Activated B cell treated with CpG ODN at 0.5 μM for 24 hours (primary cell): ENCODE results near the gene LRRC27. TPM values are rescaled to one million over a fixed set of nuclear protein-coding genes. Genes with fewer than 3 reads are reported as not detected.

Experiments used
- ATAC-seq: fragments of 200-7000 bp; cut with Tn5 transposase; one replicate; pipeline ENCODE4 v1.10.0; 2021; ENCODE audit warnings: low read depth, mild to moderate bottlenecking, moderate library complexity
- CTCF ChIA-PET: fragments of 350-600 bp; sonication (Branson Sonifier 250); formaldehyde crosslinking; loops from one replicate; lab custom pipeline; 2021; ENCODE audit warnings: antibody characterized with exemption; lab: Charles Lee
- POLR2A ChIA-PET: fragments of 350-600 bp; sonication (Branson Sonifier 250); formaldehyde crosslinking; loops from one replicate; lab custom pipeline; 2021; ENCODE audit warnings: antibody characterized with exemption; lab: Charles Lee
- DNase-seq: peaks from one replicate; pipeline ENCODE4 v3.0.0; 2022
- H3K27ac Mint-ChIP-seq: one replicate; pipeline ENCODE4 v1.8.0; 2020; ENCODE audit warnings: mixed read lengths
- H3K27me3 Mint-ChIP-seq: one replicate; pipeline ENCODE4 v1.8.0; 2021; ENCODE audit warnings: mixed read lengths
- H3K36me3 Mint-ChIP-seq: one replicate; pipeline ENCODE4 v1.8.0; 2021; ENCODE audit warnings: low read depth, mixed read lengths
- H3K4me1 Mint-ChIP-seq: one replicate; pipeline ENCODE4 v1.8.0; 2021; ENCODE audit warnings: mixed read lengths
- H3K4me3 Mint-ChIP-seq: one replicate; pipeline ENCODE4 v1.8.0; 2020; ENCODE audit warnings: mild to moderate bottlenecking, mixed read lengths
- H3K9me3 Mint-ChIP-seq: one replicate; pipeline ENCODE4 v1.8.0; 2020; ENCODE audit warnings: mixed read lengths
- CTCF ChIP-seq: fragments of 200-600 bp; IDR thresholded peaks from one replicate; pipeline ENCODE4 v1.8.0; 2022; ENCODE audit warnings: antibody characterized with exemption, mild to moderate bottlenecking
- intact Hi-C: fragments of 100-400 bp; cut with micrococcal nuclease; formaldehyde crosslinking; loops from one replicate; pipeline ENCODE4 v1.15.1; 2024
- total RNA-seq: library from RNA; stranded (reverse); gene quantifications from 2 replicates; pipeline ENCODE4 v1.2.3, GENCODE V29; 2022

LRRC27 gene
- total RNA-seq, 1 donor from 2014 or later, result 15.2 TPM

DNA sequence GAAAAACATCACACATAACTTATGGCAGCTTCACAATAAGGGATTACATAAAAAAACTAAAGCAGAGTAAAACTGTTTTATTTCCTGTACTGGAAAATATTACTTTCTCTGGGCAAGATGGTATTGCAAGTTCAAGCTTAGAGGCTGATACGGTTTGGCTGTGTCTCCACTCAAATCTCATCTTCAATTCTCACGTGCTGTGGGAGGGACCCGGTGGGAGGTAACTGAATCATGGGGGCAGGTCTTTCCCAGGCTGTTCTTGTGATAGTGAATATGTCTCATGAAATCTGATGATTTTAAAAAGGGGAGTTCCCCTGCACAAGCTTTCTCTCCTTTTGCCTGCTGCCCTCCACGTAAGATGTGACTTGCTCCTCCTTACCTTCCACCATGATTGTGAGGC, 5.1 kb upstream of the LRRC27 start:
- ATAC-seq (no peak), DNase-seq (no peak)
- CTCF ChIA-PET, result no interaction called here
- no peak for TF ChIP-seq CTCF
- peaks cover 50% of the 10 kb centered on the region for H3K36me3 Mint-ChIP-seq
- H3K27ac Mint-ChIP-seq, result peak overlapping the region; percentile 53
- intact Hi-C loops, result no loop called here
- peaks cover 53% of the 10 kb centered on the region for H3K4me1 Mint-ChIP-seq
- no peak overlapping the region for H3K4me3 Mint-ChIP-seq
- H3K27me3 Mint-ChIP-seq, result no peaks in the 10 kb centered on the region
- POLR2A ChIA-PET, result interaction anchor here (0.6 kb wide), 1 partner anchor 19 kb away, joined by 4 read pairs; the partner anchor contains the start of gene STK32C
- H3K9me3 Mint-ChIP-seq, result no peaks in the 10 kb centered on the region

DNA sequence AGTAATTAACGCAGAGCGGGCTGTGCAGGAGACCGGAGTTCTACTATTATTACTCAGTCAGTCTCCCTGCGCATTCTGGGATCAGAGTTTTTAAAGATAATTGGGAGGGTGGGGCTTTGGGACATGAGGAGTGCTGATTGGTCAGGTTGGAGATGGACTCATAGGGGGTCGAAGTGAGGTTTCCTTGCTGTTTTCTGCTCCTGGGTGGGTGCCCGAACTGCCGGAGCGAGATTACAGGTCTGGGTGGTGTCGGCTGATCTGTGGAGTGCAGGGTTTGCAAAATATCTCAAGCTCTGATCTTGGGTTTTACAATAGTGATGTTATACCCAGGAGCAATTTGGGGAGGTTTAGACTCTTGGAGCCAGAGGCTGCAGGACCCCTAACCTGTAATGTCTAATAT, 3.9 kb upstream of the LRRC27 start:
- peaks cover 63% of the 10 kb centered on the region for H3K4me1 Mint-ChIP-seq
- H3K27me3 Mint-ChIP-seq, result no peaks in the 10 kb centered on the region
- no peak for TF ChIP-seq CTCF
- H3K36me3 Mint-ChIP-seq, result peaks cover 52% of the 10 kb centered on the region
- H3K27ac Mint-ChIP-seq, result no peak overlapping the region
- intact Hi-C loops, result no loop called here
- H3K9me3 Mint-ChIP-seq, result no peaks in the 10 kb centered on the region
- ChIA-PET POLR2A (no interaction called here), CTCF (no interaction called here)
- no peak for ATAC-seq
- no peak for DNase-seq
- no peak overlapping the region for H3K4me3 Mint-ChIP-seq

DNA sequence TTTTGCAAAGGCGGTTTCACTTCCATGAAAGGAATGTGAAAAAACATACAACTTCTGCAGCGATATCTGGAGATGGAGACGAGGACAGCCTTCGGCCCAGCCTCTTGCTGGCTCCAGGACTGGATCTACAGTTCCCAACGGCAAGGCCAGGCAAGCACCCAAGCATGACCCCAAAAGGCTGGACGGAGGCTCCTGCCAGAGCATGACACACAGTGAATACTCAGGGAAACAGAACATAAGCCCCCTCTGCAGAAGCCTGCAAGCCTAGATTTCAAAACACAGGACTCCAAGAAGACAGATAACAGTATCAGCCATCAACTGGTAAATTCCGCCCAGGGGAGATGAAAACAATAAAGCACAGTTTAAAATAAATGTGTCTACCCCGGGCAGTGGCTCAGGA, 3.3 kb upstream of the LRRC27 start:
- ChIA-PET POLR2A (no interaction called here), CTCF (no interaction called here)
- Mint-ChIP-seq H3K4me1 (peaks cover 69% of the 10 kb centered on the region), H3K9me3 (no peaks in the 10 kb centered on the region), H3K27ac (peak overlapping the region; percentile 53), H3K36me3 (peaks cover 46% of the 10 kb centered on the region), H3K27me3 (no peaks in the 10 kb centered on the region), H3K4me3 (no peak overlapping the region)
- no peak for TF ChIP-seq CTCF
- ATAC-seq (no peak), DNase-seq (no peak)
- intact Hi-C loops, result no loop called here

GRCh38 chr10:132329565-132330485, 2.2 kb upstream of the LRRC27 start:
- POLR2A ChIA-PET, result interaction anchor here (0.7 to 1.4 kb wide), 3 partner anchors 14 to 68 kb away, joined by 3 to 6 read pairs (median 4); partner anchors contain the start of gene STK32C
- Mint-ChIP-seq H3K4me1 (peaks cover 73% of the 10 kb centered on the region), H3K36me3 (peaks cover 43% of the 10 kb centered on the region), H3K9me3 (no peaks in the 10 kb centered on the region), H3K4me3 (peak overlapping the region; percentile 94), H3K27me3 (no peaks in the 10 kb centered on the region), H3K27ac (peak overlapping the region; percentile 72)
- intact Hi-C loops, result loop anchor here (2.0 to 10.0 kb wide), 3 partner anchors 262 to 1045 kb away; partner anchors contain the start of genes ECHS1, PAOX and PPP2R2D
- TF ChIP-seq CTCF, result no peak
- CTCF ChIA-PET, result no interaction called here
- ATAC-seq (no peak), DNase-seq (no peak)

DNA sequence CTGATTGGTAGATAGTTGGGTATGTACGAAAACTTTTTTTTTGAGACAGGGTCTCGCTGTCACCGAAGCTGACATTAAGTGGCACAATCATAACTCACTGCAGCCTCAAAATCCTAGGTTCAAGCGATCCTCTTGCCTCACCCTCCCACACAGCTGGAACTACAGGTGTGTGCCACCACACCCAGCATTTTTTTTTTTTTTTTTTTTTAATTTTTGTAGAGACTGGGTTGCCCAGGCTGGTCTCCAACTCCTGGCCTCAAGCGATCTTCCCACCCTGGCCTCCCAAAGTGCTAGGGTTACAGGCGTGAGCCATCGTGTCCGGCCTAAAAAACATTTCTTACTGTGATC, 1.5 kb upstream of the LRRC27 start:
- intact Hi-C loops, result loop anchor here (2.0 to 10.0 kb wide), 3 partner anchors 262 to 1044 kb away; partner anchors contain the start of genes ECHS1, PAOX and PPP2R2D
- no peaks in the 10 kb centered on the region for H3K27me3 Mint-ChIP-seq
- TF ChIP-seq CTCF, result no peak
- H3K36me3 Mint-ChIP-seq, result peaks cover 42% of the 10 kb centered on the region
- H3K9me3 Mint-ChIP-seq, result no peaks in the 10 kb centered on the region
- no peak for ATAC-seq
- peak overlapping the region; percentile 94 for H3K4me3 Mint-ChIP-seq
- peak overlapping the region; percentile 72 for H3K27ac Mint-ChIP-seq
- CTCF ChIA-PET, result no interaction called here
- peaks cover 79% of the 10 kb centered on the region for H3K4me1 Mint-ChIP-seq
- no peak for DNase-seq
- POLR2A ChIA-PET, result interaction anchor here (0.7 to 1.4 kb wide), 4 partner anchors 11 to 67 kb away, joined by 3 to 6 read pairs (median 4); partner anchors contain the start of gene STK32C
